GM12891 (cell line): ENCODE measurements around the gene PREX1.

Experiments
- DNase-seq: peaks from one replicate; pipeline ENCODE4 v3.0.0; 2011; ENCODE audit warnings: low spot score; ENCODE audit not compliant: insufficient read length
- FAIRE-seq: peaks from 2 replicates; lab custom pipeline; 2011; peaks lifted over from hg19 to GRCh38; lab: Jason Lieb, UNC
- PAX5 ChIP-seq: IDR thresholded peaks from 2 replicates; pipeline ENCODE4 v1.6.1; 2011; ENCODE audit warnings: low read length, moderate library complexity, mild to moderate bottlenecking; ENCODE audit not compliant: insufficient read depth, severe bottlenecking
- POLR2A ChIP-seq: IDR thresholded peaks from 2 replicates; pipeline ENCODE4 v1.6.1; 2011; ENCODE audit warnings: low read depth, low read length, control low read depth
- POLR2AphosphoS5 ChIP-seq: IDR thresholded peaks from 2 replicates; pipeline ENCODE4 v1.6.1; 2011; ENCODE audit warnings: low read depth, low read length, control low read depth
- POU2F2 ChIP-seq: IDR thresholded peaks from 2 replicates; pipeline ENCODE4 v1.6.1; 2011; ENCODE audit warnings: low read depth, mild to moderate bottlenecking, control low read depth, low read length, moderate library complexity
- SPI1 ChIP-seq: IDR thresholded peaks from 2 replicates; pipeline ENCODE4 v1.6.1; 2011; ENCODE audit warnings: low read depth, low read length, control low read depth
- TAF1 ChIP-seq: IDR thresholded peaks from 2 replicates; pipeline ENCODE4 v1.6.1; 2011; ENCODE audit warnings: low read depth, low read length, control low read depth

PREX1 gene

DNA sequence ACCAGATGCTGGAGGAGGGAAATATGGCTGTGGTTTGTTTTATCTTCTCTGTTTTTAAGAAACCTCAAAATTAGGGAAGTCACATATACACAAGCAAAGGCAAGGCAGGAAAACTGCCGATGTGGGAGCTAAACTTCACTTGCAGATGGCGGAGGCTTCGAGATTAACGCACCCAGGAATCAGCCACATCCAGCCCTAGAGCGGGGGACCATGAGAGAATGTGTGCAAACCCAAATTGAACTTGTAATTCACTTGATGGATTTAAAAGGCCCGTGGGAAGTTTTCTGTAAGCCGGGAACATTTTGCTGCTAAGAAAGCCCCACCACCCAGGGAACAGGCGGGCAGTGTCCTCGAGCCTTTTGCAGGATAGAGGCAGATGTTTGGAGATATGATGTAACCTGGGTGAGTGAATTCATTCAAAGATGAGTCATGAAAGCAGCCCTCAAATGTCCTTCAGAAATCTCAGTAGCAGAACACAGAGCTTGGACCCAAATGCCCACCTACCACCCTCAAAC lies 39.9 kb downstream of the PREX1 start:
- DNase-seq, result no peak
- TF ChIP-seq POU2F2 (no peak), POLR2AphosphoS5 (no peak; the same call in 1 of the 2 replicates), SPI1 (peak; percentile 61), POLR2A (no peak), PAX5 (no peak), TAF1 (no peak)
- peak; percentile 83 for FAIRE-seq

DNA sequence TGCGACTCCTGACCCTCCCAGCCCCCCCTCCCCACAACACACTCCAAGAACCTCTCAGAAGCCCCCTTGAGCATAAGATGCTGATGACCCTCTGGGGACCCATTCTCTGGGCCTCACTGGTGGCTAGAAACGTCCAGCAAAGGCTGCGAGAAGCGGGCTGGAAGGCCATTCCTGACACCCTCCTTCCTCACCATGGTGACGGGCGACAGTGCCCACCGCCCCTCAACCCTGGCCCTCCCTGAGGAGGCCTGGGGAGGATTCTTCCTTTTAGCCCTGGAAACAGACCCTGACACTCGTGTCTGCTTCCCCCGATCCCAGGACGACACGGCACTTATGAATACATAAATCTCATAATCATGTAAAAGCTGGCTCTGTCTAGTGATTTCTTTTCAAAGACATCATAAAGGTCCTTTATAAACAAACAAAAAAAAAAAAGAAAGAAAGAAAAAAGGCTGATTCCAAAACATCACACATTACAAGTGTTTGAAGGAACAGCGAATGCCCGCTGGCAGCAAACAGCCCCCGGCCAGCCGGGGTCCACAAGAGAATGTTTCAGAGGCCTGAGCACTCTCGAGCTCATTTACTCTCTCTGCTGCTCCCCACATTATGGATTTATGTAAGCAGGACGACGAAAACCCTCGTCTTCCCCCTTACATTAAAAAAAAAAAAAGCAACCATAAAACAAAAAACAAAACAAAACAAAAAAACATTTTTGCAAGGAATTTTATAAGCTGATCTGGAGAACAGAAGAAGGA lies 40.7 kb downstream of the PREX1 start:
- DNase-seq (no peak), FAIRE-seq (no peak)
- TF ChIP-seq PAX5, result no peak

GRCh38 chr20:48785801-48786200 lies 42.0 kb downstream of the PREX1 start:
- FAIRE-seq (no peak), DNase-seq (no peak)
- TF ChIP-seq POLR2A (no peak), POLR2AphosphoS5 (0 out of 2 replicates have a peak, but pooled peaks have one; percentile 26), TAF1 (no peak)

DNA sequence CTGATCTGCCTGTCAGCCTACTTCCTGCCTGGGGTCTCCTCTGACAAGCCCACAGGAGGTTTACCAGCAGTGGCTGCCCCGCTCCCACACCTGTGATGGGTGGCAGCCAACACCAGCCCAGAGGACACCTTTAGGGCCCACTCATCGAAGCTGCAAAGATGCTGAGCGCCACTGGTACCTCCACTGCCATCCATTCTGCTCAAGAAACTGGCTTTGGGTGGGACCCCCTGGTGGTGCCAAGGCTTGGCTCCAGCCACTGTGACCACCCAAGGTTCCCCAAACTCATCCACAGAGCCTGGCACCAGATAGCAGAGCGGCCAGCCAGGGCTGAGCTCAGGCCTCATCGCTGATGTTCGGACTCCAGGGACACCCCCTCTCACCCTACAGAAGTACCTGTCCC lies 42.5 kb downstream of the PREX1 start:
- no peak for TF ChIP-seq POLR2AphosphoS5
- TF ChIP-seq POLR2A, result no peak
- no peak for TF ChIP-seq POU2F2
- no peak for TF ChIP-seq SPI1
- no peak for TF ChIP-seq TAF1
- no peak for TF ChIP-seq PAX5
- FAIRE-seq, result no peak

GRCh38 chr20:48784273-48784641 lies 43.5 kb downstream of the PREX1 start:
- no peak for DNase-seq
- TF ChIP-seq POLR2AphosphoS5, result no peak
- TF ChIP-seq PAX5, result no peak
- TF ChIP-seq TAF1, result no peak
- no peak for TF ChIP-seq POU2F2
- TF ChIP-seq POLR2A, result no peak
- no peak for TF ChIP-seq SPI1
- FAIRE-seq, result no peak

More for the DNA sequence above, 42.5 kb downstream of the PREX1 start:
- DNase-seq, result no peak

- FAIRE-seq (peak; percentile 82), DNase-seq (no peak)
- no peak for TF ChIP-seq SPI1
- TF ChIP-seq PAX5, result no peak
- no peak for TF ChIP-seq TAF1
- TF ChIP-seq POLR2A, result peak; percentile 43; the same call in 1 of the 2 replicates
- peak; percentile 37; the same call in 1 of the 2 replicates for TF ChIP-seq POU2F2
- no peak for TF ChIP-seq POLR2AphosphoS5
Measured at GRCh38 chr20:48783533-48784272, 44.1 kb downstream of the PREX1 start.

- TF ChIP-seq PAX5 (no peak), SPI1 (peak; percentile 20; the same call in 1 of the 2 replicates), POLR2AphosphoS5 (no peak), POU2F2 (no peak), TAF1 (no peak), POLR2A (0 out of 2 replicates have a peak, but pooled peaks have one; percentile 31)
- DNase-seq (no peak), FAIRE-seq (peak; percentile 79)
Measured at GRCh38 chr20:48782901-48783308, 44.9 kb downstream of the PREX1 start.

GRCh38 chr20:48782053-48782452 lies 45.7 kb downstream of the PREX1 start:
- TF ChIP-seq POLR2A, result no peak
- no peak for TF ChIP-seq PAX5
- TF ChIP-seq TAF1, result no peak
- TF ChIP-seq POLR2AphosphoS5, result no peak
- TF ChIP-seq SPI1, result no peak
- TF ChIP-seq POU2F2, result no peak
- peak; percentile 20 for FAIRE-seq
- DNase-seq, result no peak

- peak; percentile 76 for FAIRE-seq
Measured at GRCh38 chr20:48781634-48782033, 46.2 kb downstream of the PREX1 start.

More at GRCh38 chr20:48781634-48782033, 46.2 kb downstream of the PREX1 start:
- DNase-seq, result no peak
- TF ChIP-seq POLR2AphosphoS5 (no peak), POLR2A (no peak), SPI1 (peak; percentile 0; the same call in 1 of the 2 replicates), TAF1 (no peak), POU2F2 (peak; percentile 52; the same call in 1 of the 2 replicates)
